Transverse colon (tissue), 3 donors: ENCODE results near the gene F2RL2.

ENCODE experiments used
- POLR2A ChIP-seq: fragments of 450-650 bp; IDR thresholded peaks from one replicate; pipeline ENCODE4 v1.6.1; 2016; ENCODE audit warnings: antibody characterized with exemption, mild to moderate bottlenecking, moderate library complexity
- POLR2AphosphoS5 ChIP-seq, 3 donors: sonication (generic); formaldehyde crosslinking; IDR thresholded peaks; one replicate each; pipeline ENCODE4 v1.6.1; 2016; ENCODE audit warnings: antibody characterized with exemption in 3 of 3

GRCh38 chr5:76616206-76616605, 7.0 kb downstream of the F2RL2 start:
- TF ChIP-seq POLR2AphosphoS5 (IDR thresholded peaks at IDR 0.05) (no peak), POLR2A (no peak)
